Measurements from ENCODE around the gene STK32B.

DNA sequence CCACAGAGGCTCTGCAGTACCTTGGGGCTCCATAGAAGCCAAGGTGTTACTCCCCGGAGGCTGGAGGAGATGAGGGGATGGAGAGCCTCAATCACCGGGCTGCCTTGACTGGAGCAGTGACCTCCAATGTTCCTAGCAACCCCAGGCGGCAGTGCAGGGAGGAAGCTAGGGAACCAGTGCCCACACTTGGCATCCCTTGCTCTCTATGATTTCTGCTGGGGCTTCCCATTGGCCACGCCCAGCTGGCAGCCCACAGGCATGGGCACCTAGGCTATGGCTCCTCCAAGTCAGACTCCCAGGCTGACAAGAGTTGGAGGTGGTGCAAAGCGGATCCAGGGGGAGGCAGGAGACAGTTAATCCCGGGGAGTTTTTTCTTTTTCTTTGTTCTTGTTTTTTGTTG, 427.4 kb downstream of the STK32B start:
- TF ChIP-seq EZH2 (IDR thresholded peaks at IDR 0.05; ENCODE audit: borderline replicate concordance, low read depth, low read length) = no peak
- TF ChIP-seq NCOR1 (IDR thresholded peaks at IDR 0.05) = no peak
